22Rv1 (cell line): Measurements from ENCODE around the gene PARP9.
A peak's percentile ranks its signal among the peaks of the same experiment; 100 is the strongest.

Experiments
- H3K27ac ChIP-seq: fragments of 450-650 bp; 2 replicates; pipeline ENCODE4 v1.5.1; 2017
- ZFX ChIP-seq: fragments of 450-650 bp; IDR thresholded peaks from 2 replicates; pipeline ENCODE4 v1.6.1; 2017; ENCODE audit warnings: antibody characterized with exemption, borderline replicate concordance
- TF ChIP-seq, protein P1 (sequence below): fragments of 450-650 bp; IDR thresholded peaks from 2 replicates; pipeline ENCODE4 v1.5.1; 2017; ENCODE audit warnings: mild to moderate bottlenecking

Gene PARP9

DNA sequence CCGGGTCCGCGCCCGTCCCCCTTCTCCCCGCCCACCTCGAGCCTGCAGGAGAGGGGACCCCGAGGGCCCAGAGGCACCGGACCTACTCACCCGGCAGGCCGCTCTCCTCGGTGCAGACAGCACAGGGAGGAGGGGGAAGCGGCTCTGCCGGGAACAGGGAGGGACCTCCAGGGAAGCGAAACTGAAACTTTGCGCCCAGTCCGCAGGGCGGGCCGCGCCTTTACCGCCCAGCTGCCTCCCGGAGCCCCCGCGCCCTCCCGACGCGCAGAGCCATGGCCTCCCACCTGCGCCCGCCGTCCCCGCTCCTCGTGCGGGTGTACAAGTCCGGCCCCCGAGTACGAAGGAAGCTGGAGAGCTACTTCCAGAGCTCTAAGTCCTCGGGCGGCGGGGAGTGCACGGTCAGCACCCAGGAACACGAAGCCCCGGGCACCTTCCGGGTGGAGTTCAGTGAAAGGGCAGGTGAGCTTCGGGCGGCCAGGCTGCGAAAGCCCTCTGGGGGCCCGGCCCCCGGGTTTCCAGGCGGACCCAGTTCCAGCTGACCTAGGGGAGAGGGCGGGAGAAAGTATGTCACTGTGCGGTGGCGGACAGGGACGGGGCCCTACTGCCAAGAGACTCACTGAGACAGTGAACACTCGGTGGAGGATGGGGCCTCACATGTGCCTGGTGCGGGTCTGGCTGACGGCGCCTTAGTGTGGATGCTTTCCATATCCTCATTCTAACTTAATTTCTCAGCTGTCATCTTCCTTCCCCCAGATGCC lies at the start of gene PARP9, which contains the start of gene DTX3L:
PARP9 (minus strand) TSS at position 146 of the 758 bp plus-strand sequence. CDS start 4,680 bp downstream, outside the sequence.
DTX3L (plus strand) TSS at position 184 of the 758 bp plus-strand sequence; CDS start at position 273, 89 bp downstream.
- H3K27ac ChIP-seq = peak within 1 kb of the TSS; percentile 78
- no peak for TF ChIP-seq ZFX
- TF ChIP-seq, protein P1, sequence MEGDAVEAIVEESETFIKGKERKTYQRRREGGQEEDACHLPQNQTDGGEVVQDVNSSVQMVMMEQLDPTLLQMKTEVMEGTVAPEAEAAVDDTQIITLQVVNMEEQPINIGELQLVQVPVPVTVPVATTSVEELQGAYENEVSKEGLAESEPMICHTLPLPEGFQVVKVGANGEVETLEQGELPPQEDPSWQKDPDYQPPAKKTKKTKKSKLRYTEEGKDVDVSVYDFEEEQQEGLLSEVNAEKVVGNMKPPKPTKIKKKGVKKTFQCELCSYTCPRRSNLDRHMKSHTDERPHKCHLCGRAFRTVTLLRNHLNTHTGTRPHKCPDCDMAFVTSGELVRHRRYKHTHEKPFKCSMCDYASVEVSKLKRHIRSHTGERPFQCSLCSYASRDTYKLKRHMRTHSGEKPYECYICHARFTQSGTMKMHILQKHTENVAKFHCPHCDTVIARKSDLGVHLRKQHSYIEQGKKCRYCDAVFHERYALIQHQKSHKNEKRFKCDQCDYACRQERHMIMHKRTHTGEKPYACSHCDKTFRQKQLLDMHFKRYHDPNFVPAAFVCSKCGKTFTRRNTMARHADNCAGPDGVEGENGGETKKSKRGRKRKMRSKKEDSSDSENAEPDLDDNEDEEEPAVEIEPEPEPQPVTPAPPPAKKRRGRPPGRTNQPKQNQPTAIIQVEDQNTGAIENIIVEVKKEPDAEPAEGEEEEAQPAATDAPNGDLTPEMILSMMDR = no peak

DNA sequence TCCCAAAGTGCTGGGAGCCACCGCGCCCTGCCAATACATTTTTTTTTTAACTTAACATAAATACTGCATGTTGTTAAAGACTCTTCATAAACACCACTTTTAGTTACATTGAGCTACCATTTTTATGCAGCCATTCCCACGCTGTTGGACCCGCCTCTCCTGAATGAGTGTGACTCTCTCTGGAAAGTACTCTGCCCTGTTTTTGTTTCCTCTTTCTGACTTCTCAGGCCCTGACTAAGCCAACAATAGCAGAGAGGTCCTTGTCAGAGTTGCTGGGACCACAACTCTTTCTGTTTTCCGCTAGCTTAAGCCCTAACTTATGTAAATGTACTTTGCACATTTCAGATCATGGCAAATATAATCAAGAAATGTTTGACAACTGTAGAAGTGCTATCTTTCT lies 48.6 kb upstream of the PARP9 start:
- no peak overlapping the region for H3K27ac ChIP-seq
- TF ChIP-seq, protein P1 = no peak

DNA sequence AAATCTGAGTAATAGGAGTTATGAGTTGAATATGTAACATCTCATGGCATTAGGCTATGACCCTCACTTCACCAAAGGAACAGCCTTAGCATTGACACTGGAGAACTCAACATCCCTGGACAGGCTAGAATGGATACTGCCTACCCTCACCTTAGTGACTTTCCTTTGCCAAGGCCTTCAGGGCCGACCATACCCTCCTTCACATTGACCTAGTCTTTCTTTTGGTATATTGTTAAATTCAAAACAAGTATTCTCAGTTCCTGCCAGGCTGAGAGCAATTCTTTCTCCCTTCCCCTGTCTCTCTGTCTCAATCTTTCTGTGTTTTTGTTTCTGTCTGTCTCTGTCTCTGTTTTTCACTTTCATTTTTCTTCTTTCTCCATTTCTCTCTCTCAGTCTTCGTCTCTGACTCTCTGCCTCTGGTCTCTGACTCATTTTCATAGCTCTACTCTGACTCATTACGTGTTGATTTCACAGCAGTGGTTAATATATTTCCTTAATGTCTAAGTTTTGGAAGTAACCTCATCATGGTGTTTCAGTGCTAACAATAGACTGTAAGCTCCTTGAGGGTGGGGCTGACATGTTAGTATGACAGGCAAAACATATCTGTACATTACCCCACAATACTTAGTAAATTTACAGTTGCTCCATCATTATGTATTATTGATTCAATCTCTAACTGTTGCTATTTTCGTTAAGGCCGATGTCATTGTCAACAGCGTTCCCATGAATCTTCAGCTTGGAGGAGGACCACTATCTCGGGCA lies 45.9 kb upstream of the PARP9 start:
- TF ChIP-seq, protein P1 = no peak
- no peak for TF ChIP-seq ZFX
- H3K27ac ChIP-seq = no peak overlapping the region

DNA sequence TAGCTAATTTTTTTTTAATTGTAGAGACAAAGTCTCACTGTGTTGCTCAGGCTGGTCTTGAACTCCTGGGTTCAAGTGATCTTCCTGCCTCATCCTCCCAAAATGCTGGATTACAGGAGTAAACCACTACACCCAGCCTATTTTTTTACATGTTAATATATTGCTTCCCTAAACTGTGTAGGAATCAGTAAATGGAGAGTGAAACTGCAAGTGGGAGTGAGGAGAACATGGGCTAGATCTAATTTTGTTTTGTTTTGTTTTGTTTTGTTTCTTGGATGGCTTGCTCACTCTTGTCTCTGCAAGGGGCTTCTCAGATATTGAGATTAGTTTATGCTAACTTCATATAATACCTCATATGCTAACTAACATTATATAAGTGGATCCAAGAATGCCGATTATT lies 44.8 kb upstream of the PARP9 start:
- no peak overlapping the region for H3K27ac ChIP-seq
- no peak for TF ChIP-seq ZFX
- TF ChIP-seq, protein P1 = no peak

DNA sequence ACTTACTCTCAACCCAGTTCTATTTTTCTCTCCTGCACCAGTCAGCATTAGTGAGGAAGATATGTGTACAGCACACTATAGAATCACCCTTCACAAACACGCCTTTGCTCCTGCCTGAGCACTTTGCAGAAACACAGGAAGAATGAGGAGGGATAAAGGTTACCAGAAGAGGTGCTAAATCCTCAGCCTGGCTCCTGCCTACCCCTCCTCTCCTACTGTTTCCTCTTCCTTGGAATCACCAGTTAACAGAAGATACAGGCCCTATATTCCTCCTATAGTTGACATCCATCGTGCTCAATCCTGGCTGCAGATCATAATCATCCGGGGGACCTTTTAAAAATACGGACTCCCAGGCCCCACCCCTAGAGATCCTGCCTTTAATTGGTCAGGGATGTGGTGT lies 42.2 kb upstream of the PARP9 start:
- TF ChIP-seq ZFX = no peak
- TF ChIP-seq, protein P1 = no peak
- no peak overlapping the region for H3K27ac ChIP-seq

DNA sequence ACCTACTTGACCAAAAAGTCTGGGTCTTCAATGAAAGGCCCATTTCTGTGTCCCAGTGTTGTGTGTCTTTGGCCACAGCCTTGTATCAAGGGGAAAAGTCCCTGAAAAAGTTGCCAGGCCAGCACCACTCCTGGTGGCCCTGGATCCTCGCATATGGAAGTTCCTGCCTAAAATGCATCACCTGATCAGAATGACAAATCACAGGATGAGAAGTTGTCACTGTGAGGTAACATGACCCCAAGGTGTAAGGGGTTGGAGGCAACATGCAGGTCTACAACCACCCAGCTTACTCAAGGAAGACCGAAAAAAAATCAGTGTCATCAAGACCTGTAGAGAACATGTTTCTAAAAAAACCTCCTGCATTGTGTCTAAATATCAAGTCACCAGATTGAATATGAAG lies 39.0 kb upstream of the PARP9 start:
- H3K27ac ChIP-seq = no peak overlapping the region
- TF ChIP-seq, protein P1 = no peak
- no peak for TF ChIP-seq ZFX

DNA sequence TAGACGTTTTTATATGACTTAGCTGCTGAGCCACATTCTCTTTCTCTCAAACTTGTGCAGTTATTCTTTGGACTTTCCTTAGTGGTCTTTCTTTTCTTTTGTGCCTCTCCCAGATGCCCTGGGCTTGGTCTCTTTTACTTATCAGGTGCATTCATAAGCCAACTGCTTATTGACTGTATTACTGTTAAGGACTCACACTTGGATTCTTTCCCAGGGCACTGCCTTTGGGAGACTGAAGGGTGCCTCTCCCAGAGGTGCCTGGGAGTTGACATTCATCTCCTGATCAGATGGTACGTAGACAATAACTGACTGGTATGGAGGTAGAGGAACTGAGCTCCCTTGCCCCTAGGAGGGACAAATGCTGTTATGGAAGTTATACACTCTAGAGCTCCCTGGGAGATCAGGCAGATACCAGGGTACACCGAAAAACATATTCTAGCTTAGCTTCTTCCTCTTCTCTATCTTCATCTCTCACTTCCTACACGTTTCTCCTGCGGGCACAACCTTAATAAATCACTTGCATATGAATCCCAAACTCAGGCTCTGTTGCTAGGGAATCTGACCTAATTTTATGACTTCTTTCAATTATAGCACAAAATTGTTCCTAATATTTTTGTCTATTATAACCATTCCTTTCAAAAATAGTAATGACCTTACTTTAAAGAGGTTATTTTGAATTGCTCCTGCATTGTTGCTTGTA lies 38.1 kb upstream of the PARP9 start:
- TF ChIP-seq, protein P1 = no peak
- TF ChIP-seq ZFX = no peak
- H3K27ac ChIP-seq = no peak overlapping the region
